ENCODE results near the gene KLK8.

DNA sequence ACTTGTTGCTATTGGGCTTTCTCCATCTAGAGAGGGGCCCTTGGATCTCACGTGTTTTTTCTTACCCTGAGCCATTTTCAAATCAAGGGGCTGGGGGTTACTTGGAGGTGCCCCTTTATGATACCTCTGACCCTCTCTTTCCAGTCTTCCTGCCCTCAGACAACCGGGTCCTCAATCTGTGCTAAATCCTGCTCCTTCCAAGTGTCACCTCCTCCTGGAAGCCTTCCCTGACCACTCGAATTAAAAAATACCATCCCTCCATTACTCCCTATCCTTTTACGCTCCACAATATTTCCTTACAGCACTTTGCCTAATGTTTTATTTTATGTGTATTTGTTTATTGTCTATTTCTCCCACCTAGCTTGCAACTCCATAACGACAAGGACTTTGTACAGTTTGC is 3.3 kb downstream of the KLK8 start:
- TF ChIP-seq, protein P1, sequence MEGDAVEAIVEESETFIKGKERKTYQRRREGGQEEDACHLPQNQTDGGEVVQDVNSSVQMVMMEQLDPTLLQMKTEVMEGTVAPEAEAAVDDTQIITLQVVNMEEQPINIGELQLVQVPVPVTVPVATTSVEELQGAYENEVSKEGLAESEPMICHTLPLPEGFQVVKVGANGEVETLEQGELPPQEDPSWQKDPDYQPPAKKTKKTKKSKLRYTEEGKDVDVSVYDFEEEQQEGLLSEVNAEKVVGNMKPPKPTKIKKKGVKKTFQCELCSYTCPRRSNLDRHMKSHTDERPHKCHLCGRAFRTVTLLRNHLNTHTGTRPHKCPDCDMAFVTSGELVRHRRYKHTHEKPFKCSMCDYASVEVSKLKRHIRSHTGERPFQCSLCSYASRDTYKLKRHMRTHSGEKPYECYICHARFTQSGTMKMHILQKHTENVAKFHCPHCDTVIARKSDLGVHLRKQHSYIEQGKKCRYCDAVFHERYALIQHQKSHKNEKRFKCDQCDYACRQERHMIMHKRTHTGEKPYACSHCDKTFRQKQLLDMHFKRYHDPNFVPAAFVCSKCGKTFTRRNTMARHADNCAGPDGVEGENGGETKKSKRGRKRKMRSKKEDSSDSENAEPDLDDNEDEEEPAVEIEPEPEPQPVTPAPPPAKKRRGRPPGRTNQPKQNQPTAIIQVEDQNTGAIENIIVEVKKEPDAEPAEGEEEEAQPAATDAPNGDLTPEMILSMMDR (IDR thresholded peaks at IDR 0.05; ENCODE audit: insufficient read depth, low read length, poor library complexity, severe bottlenecking): no peak
- TF ChIP-seq EZH2phosphoT487 (conservative IDR thresholded peaks at IDR 0.05; ENCODE audit: low read length): no peak

Measured in SU-DHL-6 (cell line).